Measurements from ENCODE around the gene MMS19.
"Not testable (repeated sequence)": the region's sequence is repeated elsewhere in the genome, so short reads cannot be mapped to it uniquely, and the experiment has no call there.

The MMS19 gene

GRCh38 chr10:97503406-97503805, 5.2 kb upstream of the MMS19 start:
- no peak overlapping the region for H3K4me3 ChIP-seq (ENCODE audit: low read depth, low read length)

- no peak overlapping the region for H3K4me3 ChIP-seq (ENCODE audit: low read depth, low read length)
Observed at GRCh38 chr10:97502916-97503315, 4.7 kb upstream of the MMS19 start.

- peak overlapping the region; percentile 79 for H3K4me3 ChIP-seq (ENCODE audit: low read depth, low read length)
Observed at GRCh38 chr10:97500297-97500575, 2.0 kb upstream of the MMS19 start.

DNA sequence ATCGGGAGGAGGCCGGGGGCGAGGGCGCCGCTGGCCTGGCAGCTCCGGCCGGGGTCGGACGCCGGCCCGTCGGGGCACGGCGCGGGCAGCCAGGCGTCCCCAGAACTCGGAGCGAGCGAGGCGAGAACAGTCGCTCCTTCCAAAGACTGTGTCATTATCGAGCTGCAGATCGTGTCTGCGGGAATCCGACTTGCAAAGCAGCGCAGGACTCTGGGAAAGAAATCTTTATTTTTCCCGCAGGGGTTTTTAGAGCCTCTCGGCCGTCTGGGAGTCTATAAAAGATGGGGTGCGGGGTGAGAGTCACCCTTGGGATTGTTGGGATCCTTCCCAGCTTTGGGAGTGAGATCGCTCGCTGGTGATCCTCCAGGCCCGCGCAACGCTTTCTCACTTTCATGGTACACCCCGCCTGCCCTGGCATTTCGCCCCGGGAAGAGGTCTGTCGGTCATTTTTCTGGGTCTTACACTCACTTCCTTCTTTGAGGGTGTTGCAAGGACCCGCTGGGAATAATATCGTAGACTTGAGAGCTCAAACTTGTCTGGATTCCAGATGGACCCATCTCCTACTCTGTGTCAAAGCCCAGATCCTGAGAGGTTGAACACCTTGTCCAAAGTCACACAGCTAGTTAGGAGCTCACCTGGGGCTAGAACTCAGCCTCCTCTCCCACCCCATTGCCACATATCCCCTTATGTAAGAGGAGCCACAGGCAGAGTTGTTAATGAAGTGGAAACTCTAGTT, 1.5 kb upstream of the MMS19 start:
- H3K4me3 ChIP-seq (ENCODE audit: low read depth, low read length) = peak overlapping the region; percentile 79

DNA sequence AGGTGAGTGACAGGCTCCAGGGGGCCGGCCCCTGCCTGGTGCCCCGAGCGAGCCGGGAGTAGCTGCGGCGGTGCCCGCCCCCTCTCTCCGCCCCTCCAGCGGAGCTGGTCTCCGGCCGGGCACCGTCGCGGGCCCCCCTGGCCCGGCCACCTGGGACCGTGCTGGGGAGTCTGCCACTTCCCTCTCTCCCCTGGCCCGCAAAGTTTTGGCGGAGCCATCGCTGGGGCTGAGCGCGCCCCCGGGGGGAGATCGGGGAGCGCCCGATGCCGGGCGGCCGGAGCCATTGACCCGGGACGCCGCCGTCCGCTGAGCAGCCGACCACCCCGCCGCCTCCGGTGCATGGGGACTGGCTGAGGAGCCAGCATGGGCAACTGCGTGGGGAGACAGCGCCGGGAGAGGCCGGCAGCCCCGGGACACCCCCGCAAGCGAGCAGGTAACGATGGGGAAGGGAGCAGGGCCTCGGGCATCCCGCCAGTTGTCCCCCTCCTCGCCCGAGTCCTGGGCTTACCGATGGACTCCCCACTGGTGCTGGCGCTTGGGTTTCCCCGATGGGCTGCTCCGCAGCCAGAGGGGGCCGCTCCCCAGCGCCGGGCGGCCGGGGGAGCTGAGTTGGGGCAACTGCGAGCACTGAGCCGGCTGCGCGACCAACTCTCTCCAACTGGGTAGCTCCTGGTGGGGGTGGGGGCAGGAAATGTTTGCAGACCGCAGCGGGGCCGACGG, 779 bp upstream of the MMS19 start, which contains the start of gene UBTD1:
Gene UBTD1, plus strand, starts transcription at position 84 of the 720 bp plus-strand sequence. Its CDS starts 280 bp downstream, at position 364.
- peak within 1 kb of the TSS; percentile 83 for H3K4me3 ChIP-seq (ENCODE audit: low read depth, low read length)

DNA sequence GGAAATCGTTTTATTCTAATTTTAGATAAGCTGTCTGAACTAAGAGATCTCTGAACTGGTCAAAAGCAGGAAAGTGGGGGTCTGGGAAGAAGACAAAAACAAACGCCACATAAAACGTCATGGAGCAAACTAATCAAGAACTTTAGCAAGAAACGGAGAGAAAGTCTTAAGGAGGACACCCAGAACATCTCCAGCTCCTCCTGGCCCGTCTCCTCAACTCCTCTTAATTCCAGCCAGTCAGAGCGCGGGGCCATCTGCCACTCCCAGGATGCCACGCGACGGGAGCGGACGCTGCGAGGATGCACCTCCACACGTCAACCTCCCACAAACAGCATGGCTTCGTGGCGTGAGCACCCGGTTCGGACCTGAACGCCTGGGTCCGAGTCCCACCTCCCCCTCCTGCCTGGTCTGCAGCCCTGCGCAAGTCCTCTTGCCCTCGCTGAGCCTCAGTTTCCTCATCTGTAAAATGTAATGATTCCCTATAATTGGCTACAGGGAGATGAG, 598 bp downstream of the MMS19 start:
- H3K4me3 ChIP-seq (ENCODE audit: low read depth, low read length) = peak overlapping the region; percentile 83

DNA sequence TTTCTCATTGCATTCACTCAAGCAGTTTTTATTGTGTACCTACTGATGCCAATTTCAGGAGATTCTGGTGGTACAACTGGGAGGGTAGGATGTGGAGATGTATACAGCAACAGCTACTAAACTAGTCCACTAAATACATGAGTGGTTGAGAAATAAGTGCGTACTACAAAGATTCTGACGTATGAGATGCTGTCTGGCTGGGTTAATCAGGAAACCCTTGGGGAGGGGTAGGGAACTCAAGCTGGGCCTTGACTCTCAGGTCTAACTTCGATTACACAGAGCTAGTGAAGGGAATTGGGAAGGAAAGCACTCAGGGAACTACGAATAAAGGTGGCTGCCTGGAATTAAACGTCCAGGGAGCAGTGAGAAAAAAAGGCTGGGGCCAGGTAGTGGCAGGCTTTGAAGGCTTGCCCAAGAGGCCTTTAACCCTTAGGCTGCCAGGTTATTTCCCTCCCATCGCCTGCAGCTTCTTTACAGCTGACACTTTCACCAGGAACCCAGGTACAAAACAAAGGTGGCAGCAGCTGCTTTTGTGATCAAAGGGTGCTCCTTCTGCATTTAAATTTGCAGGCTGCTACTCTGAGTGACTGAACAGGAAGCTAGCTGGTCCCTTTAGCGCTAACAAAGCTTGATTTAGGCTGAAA, 3.2 kb downstream of the MMS19 start:
- H3K4me3 ChIP-seq (ENCODE audit: low read depth, low read length) = no peak overlapping the region

DNA sequence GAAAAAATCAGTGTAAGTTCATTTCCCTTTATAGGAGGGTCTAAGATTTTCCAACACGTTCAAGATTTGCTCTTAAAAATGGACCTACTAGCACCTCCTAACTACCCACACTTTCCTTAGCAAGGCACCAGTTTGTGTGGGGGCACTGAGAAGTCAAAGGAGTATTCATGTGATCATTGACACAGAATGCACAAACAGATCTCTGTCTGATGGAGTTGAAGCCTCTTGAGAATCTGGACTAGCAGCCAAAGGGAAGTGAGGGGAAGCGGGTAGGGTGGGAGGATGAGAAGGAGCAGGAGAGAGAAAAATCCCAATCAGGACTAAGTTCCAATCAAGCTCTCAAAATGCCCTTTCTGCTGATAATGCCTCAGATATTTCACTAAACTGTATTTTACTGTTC, 4.1 kb downstream of the MMS19 start:
- no peak overlapping the region for H3K4me3 ChIP-seq (ENCODE audit: low read depth, low read length)

DNA sequence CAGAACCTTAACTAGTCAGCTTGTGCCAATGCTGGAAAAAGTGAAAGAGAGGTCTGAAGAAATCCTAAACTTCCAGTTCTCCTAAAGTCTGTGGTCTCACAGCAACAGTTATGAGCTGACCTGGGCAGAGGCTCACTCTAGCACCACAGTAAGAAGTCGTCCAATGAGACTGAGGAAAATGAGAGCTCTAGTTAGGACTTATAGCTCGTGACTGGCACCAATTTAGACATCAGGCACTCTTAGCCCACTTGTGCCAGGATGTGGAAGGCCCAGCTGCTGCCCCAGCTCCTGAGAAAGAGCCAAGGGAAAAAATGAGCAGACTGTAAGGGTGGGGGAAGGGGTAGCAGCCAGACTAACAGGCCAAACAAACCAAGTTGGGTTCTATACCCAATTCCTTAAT, 7.6 kb downstream of the MMS19 start:
- H3K4me3 ChIP-seq (ENCODE audit: low read depth, low read length) = no peak overlapping the region

DNA sequence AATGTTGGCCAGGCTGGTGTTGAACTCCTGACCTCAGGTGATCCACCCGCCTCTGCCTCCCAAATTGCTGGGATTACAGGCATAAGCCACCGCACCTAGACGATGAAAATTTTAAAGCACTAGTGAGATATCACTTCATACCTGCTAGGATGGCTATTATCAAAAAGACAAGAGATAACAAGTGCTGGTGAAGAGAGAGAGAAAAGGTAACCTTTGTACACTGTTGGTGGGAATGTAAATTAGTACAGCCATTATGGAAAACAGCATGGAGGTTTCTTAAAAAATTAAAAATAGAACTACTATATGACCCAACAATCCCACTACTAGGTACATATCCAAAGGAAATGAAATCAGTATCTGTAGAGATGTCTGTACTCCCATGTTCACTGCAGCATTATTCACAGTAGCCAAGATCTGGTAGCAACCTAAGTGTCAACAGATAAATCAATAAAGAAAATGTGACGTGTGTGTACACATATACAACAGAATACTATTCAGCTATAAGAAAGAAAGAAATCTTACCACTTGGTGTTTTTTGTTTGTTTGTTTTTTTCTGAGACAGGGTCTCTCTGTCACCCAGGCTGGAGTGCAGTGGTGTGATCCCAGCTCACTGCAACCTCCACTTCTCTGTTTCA, 12.5 kb downstream of the MMS19 start:
- no peak overlapping the region for H3K4me3 ChIP-seq (ENCODE audit: low read depth, low read length)

DNA sequence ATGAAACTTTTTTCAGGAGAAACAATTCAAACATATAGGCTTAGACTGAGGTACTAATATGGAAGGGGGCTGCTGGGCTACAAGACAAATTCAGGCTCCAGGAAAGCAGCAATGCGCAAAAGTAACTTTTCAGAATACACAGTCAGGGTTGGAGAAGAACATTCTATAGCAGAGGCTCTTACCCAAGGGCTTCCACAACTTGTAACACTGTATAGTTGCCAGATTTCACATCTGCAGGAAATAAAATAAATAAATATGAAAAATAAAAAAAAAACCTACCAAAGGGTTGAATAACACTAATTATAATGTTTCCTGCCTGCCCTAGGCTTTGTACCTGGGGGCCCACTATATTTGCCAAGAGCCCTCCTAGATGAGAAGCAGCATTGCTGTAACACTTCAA, 14.3 kb downstream of the MMS19 start:
- no peak overlapping the region for H3K4me3 ChIP-seq (ENCODE audit: low read depth, low read length)

- H3K4me3 ChIP-seq (ENCODE audit: low read depth, low read length) = no peak overlapping the region
Observed at GRCh38 chr10:97483506-97483905, 14.7 kb downstream of the MMS19 start.

GRCh38 chr10:97482381-97482780, 15.8 kb downstream of the MMS19 start:
- no peak overlapping the region for H3K4me3 ChIP-seq (ENCODE audit: low read depth, low read length)

GRCh38 chr10:97481071-97481470, 17.2 kb downstream of the MMS19 start:
- no peak overlapping the region for H3K4me3 ChIP-seq (ENCODE audit: low read depth, low read length)

- H3K4me3 ChIP-seq (ENCODE audit: low read depth, low read length) = no peak overlapping the region
Observed at GRCh38 chr10:97479939-97480338, 18.3 kb downstream of the MMS19 start.

DNA sequence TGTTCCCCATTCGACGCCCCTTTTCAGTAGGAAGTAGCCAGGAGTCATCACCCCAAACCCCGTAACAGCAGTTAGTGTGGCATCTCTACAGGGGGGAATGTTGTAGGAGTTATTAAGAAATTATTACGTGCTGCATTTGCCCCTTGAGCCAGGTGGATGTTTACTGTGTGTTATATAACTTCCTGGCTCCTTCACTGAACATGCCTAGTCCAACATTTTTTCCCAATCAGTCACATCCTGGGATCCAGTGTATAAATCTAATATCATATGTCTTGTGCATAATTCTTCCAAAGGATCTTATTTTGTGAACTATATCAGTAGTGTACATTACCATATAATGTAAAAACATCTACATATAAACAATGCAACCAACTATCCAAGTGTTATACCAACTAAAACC, 18.8 kb downstream of the MMS19 start:
- H3K4me3 ChIP-seq (ENCODE audit: low read depth, low read length) = not testable (repeated sequence)

DNA sequence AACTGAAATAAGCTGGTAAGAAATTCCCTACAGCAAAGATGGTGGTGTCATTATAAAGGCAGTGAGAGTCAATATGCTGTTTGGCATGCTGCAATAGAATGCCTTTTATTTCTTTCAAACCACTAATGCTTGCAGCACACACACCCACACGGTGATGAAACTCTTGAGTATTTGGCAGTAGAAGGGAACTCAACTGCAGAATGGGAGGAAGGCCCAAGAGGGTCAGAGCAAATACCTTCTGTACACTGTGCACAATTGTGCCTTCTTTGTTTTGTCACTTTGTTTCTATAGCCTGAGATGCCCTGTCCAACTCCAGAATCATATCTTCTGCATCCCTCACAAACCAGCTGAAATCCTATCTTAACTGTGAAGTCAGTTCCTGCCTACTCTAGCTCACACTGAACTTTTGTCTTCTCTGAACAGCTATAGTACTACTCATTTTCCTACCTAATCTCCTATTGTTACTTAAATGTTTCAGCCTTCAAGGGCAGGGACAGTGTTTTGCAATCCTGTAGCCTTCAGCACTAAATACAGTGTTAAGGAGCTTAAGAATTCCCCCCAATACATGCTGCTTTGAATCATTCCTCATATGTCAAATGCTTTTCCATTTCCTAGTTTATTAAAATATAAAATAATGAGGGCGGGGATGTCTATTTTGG, 22.2 kb downstream of the MMS19 start:
- H3K4me3 ChIP-seq (ENCODE audit: low read depth, low read length) = no peak overlapping the region

- no peak overlapping the region for H3K4me3 ChIP-seq (ENCODE audit: low read depth, low read length)
Observed at GRCh38 chr10:97474918-97475317, 23.3 kb downstream of the MMS19 start.

GRCh38 chr10:97468781-97469180, 29.4 kb downstream of the MMS19 start:
- H3K4me3 ChIP-seq (ENCODE audit: low read depth, low read length) = not testable (repeated sequence)

GRCh38 chr10:97468162-97468561, 30.1 kb downstream of the MMS19 start:
- H3K4me3 ChIP-seq (ENCODE audit: low read depth, low read length) = no peak overlapping the region

DNA sequence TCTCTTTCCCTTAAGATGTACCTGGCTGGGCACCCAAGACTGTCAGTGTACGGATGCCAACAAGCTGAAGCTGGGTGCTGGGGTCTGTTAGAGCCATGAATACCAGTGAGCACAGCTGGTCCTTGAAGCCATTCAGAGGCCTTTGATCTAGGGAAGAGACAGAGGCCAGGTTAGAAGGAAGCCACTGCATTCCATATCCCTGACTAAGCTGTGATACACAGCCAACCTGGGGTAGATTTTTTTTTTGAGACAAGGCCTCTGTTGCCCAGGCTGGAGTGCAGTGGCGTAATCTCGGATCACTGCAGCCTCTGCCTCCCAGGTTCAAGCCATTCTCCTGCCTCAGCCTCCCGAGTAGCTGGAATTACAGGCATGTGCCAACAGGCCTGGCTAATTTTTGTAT, 31.5 kb downstream of the MMS19 start:
- no peak overlapping the region for H3K4me3 ChIP-seq (ENCODE audit: low read depth, low read length)

Data from iPS-11a (cell line).